SK-MEL-5 (cell line): Measurements from ENCODE around the gene LNX1. TPM values are rescaled to one million over a fixed set of nuclear protein-coding genes. Genes with fewer than 3 reads are reported as not detected.
"Not testable (repeated sequence)": the region's sequence is repeated elsewhere in the genome, so short reads cannot be mapped to it uniquely, and the experiment has no call there.

Experiments used
- DNase-seq: peaks from one replicate; pipeline ENCODE4 v3.0.0-alpha.2; 2016; ENCODE audit warnings: low read depth, low spot score
- in situ Hi-C: cut with HindIII; loops from 2 replicates; pipeline ENCODE4 v1.10.0; 2016; ENCODE audit warnings: low sequenced_read_pairs, high pct_unique_total_duplicates, low pct_unique_long_range_greater_than_20kb
- total RNA-seq: library from RNA; depleted of rRNA; stranded (reverse); fragments of >200 nt; shearing (Covaris generic); gene quantifications from 2 replicates; pipeline ENCODE4 v1.2.3, GENCODE V29; 2014

LNX1 gene
- total RNA-seq, 1 experiment from 2014 or later = 0.13 TPM

GRCh38 chr4:53490965-53491622 is 100.2 kb downstream of the LNX1 start:
- peak; percentile 68 for DNase-seq
- in situ Hi-C loops = no loop called here

- in situ Hi-C loops = no loop called here
These were observed 100.9 kb downstream of the LNX1 start for GRCh38 chr4:53490161-53490956.

GRCh38 chr4:53489279-53489889 is 101.9 kb downstream of the LNX1 start:
- in situ Hi-C loops = no loop called here

More at GRCh38 chr4:53490161-53490956, 100.9 kb downstream of the LNX1 start:
- DNase-seq = no peak

GRCh38 chr4:53487766-53488165 is 103.5 kb downstream of the LNX1 start:
- in situ Hi-C loops = no loop called here
- no peak for DNase-seq

More at GRCh38 chr4:53489279-53489889, 101.9 kb downstream of the LNX1 start:
- no peak for DNase-seq

GRCh38 chr4:53485658-53486040 is 105.6 kb downstream of the LNX1 start:
- in situ Hi-C loops = no loop called here
- DNase-seq = no peak

- in situ Hi-C loops = no loop called here
These were observed 106.2 kb downstream of the LNX1 start for GRCh38 chr4:53484911-53485657.

GRCh38 chr4:53483250-53483649 is 108.0 kb downstream of the LNX1 start:
- no peak for DNase-seq
- in situ Hi-C loops = no loop called here

More at GRCh38 chr4:53484911-53485657, 106.2 kb downstream of the LNX1 start:
- DNase-seq = no peak

- in situ Hi-C loops = no loop called here
- DNase-seq = no peak
These were observed 109.7 kb downstream of the LNX1 start for GRCh38 chr4:53481586-53481985.

- DNase-seq = no peak
- in situ Hi-C loops = no loop called here
These were observed 110.4 kb downstream of the LNX1 start for GRCh38 chr4:53480909-53481308.

- DNase-seq = no peak
These were observed 111.4 kb downstream of the LNX1 start for GRCh38 chr4:53479736-53480525.

GRCh38 chr4:53478671-53479456 is 112.4 kb downstream of the LNX1 start:
- in situ Hi-C loops = no loop called here
- no peak for DNase-seq

More at GRCh38 chr4:53479736-53480525, 111.4 kb downstream of the LNX1 start:
- in situ Hi-C loops = no loop called here

GRCh38 chr4:53477636-53478035 is 113.7 kb downstream of the LNX1 start:
- in situ Hi-C loops = no loop called here

GRCh38 chr4:53477038-53477565 is 114.2 kb downstream of the LNX1 start:
- in situ Hi-C loops = no loop called here
- no peak for DNase-seq

More at GRCh38 chr4:53477636-53478035, 113.7 kb downstream of the LNX1 start:
- no peak for DNase-seq

- DNase-seq = no peak
- in situ Hi-C loops = no loop called here
These were observed 114.9 kb downstream of the LNX1 start for GRCh38 chr4:53476232-53477037.

GRCh38 chr4:53466576-53466975 is 124.7 kb downstream of the LNX1 start:
- in situ Hi-C loops, DNase-seq: not testable (repeated sequence)
